Sciatic nerve (tissue), 2 donors: ENCODE data around the gene BRD4. TPM values are rescaled to one million over a fixed set of nuclear protein-coding genes. Genes with fewer than 3 reads are reported as not detected.
A peak's percentile ranks its signal among the peaks of the same experiment; 100 is the strongest.

Source experiments
- ATAC-seq: fragments of 200-7000 bp; cut with Tn5 transposase; one replicate; pipeline ENCODE4 v1.9.1; 2020; ENCODE audit warnings: mild to moderate bottlenecking, moderate library complexity
- DNase-seq: peaks from one replicate; pipeline ENCODE4 v3.0.0-alpha.2; 2020; ENCODE audit warnings: low spot score
- intact Hi-C: fragments of 100-400 bp; cut with DNase I; formaldehyde crosslinking; loops from one replicate; pipeline ENCODE4 v1.14.2; 2022
- total RNA-seq: library from RNA; stranded (reverse); fragmentation: NEBNext Ultra II Directional; extraction: Animal tissue kit (Norgen Biotek cat#: 25700); gene quantifications from one replicate; pipeline ENCODE4 v1.2.1, GENCODE V29; 2021
- donor health status: DM: no; HTN: no; CAD: no.
- donor health status: DM: no; HTN: no; CAD: no.

Gene BRD4
- total RNA-seq, 1 donor from 2014 or later, result 110 TPM

DNA sequence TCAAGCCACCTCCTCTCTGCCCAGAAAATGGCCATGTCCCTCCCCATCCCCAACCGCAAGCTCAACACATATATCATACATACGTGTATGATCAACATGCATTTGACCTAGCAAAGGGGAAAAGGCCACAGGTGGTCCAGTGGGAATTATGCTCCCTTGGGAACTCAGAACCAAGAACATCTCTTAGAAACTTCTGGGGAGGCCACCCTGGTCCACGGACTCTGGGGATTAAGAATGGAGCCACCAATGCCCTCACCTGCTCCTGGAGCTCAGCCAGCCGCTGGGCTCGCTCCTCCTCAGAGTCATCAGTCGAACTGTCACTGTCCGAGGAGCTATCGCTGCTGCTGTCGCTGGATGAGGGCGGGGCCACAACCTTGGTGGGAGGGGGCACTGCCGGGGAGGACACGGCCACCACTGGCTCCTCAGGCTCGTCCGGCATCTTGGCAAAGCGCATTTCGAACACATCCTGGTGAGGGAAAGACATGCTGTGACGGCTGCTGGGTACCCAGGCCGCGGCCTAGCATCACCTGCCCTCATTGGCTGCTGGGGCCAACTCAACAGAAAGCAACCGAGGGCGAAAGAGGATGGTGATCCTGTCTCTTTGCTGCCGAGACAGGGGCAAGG is 75.5 kb downstream of the BRD4 start:
- no peak for ATAC-seq
- intact Hi-C loops, result no loop called here
- no peak for DNase-seq

GRCh38 chr19:15255359-15255990 is 76.9 kb downstream of the BRD4 start:
- intact Hi-C loops, result no loop called here
- peak; percentile 50 for DNase-seq
- ATAC-seq, result no peak

DNA sequence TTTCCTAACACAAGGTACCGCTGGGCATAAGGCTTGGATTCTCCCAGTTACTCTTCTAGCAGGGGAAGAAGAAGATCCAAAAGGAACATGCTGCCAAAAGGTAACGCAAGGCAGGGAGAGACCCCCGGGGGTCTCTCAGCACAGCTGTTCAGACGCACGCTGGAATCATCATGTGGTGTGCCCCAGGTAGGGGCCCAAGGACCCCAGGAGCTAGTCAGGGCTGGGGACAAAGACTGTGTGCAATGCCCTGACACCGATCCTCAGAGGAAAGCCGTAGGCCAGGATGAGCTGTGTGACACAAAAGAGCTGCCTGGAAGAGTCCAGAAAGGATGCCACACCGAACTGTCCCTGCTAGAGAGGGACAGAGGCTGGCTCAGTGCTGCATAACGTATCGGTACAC is 77.8 kb downstream of the BRD4 start:
- intact Hi-C loops, result loop anchor here (5.0 kb wide), 1 partner anchor 77 kb away; no protein-coding TSS in a partner anchor
- DNase-seq, result no peak
- ATAC-seq, result no peak

DNA sequence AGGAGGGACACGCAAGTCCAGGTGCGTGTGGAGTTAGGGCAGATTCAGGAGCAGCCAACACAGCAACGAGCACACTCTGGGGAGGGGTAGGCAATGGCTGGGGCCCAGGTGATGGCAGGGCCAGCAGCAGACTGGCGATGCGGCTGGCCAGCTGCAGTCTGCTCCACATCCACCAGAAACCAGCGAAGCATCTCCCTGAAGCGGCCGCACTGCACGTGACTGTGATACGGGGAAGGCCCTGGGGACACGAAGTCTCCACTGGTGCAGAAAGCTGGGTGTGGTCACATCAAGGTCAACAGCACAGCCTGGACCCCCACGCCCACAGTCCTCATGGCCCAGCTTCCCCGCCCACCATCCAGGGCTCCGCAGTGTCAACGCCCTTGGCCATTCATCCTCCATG is 78.8 kb downstream of the BRD4 start:
- ATAC-seq, result no peak
- peak; percentile 63 for DNase-seq
- intact Hi-C loops, result loop anchor here (5.0 kb wide), 1 partner anchor 76 kb away; no protein-coding TSS in a partner anchor

DNA sequence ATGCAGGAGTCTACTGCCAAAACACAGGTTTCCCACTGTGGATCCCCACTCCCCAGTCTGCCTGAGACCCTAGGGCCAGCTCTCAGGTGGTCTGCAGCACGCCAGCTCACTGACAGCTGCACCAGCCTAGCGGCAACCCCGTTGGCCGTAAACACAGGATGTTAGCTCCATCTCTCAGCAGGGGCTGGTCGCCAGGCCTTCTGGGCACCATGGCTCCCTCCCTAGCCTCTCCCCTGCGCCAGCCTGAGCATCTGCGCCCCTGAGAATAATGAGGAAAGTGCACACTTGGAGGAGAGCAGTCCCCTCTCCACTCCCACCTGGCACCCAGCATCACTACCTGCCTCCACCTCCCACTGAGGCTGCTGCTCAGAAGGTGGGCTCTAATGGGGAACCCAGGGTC is 79.3 kb downstream of the BRD4 start:
- intact Hi-C loops, result loop anchor here (5.0 kb wide), 1 partner anchor 76 kb away; no protein-coding TSS in a partner anchor

DNA sequence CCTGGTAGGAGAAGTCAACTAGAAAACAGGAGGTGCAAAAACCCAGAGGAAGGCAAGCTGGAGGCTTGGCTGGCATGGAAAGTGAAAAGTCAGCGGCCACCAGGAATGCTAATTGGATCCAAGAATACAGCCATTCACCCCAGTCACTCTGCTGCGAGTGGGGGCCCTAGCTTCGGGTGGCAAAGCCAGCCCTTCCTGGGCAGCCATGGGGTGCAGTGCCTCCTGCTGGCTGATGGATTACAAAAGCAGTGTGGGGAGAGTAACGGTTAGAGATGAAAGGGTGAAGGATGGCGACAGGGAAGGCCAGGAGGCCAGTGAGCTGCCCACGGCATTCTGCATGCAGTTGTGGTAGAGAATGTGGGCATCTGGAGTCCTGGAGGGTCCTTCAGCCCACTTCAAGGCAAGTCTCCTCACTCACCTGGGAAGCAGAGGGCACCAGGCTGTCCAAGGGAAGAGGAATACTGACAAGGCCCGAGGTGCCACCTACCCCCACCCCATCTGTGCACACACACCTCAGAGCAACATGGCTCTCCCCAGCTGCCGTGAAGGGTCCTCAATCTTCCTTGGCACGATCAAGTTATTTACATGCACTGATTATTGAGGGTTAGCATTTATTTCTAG is 79.8 kb downstream of the BRD4 start:
- DNase-seq, result peak; percentile 71
- intact Hi-C loops, result loop anchor here (5.0 kb wide), 1 partner anchor 75 kb away; no protein-coding TSS in a partner anchor

More for the DNA sequence above, 79.3 kb downstream of the BRD4 start:
- DNase-seq, result peak; percentile 55
- no peak for ATAC-seq

DNA sequence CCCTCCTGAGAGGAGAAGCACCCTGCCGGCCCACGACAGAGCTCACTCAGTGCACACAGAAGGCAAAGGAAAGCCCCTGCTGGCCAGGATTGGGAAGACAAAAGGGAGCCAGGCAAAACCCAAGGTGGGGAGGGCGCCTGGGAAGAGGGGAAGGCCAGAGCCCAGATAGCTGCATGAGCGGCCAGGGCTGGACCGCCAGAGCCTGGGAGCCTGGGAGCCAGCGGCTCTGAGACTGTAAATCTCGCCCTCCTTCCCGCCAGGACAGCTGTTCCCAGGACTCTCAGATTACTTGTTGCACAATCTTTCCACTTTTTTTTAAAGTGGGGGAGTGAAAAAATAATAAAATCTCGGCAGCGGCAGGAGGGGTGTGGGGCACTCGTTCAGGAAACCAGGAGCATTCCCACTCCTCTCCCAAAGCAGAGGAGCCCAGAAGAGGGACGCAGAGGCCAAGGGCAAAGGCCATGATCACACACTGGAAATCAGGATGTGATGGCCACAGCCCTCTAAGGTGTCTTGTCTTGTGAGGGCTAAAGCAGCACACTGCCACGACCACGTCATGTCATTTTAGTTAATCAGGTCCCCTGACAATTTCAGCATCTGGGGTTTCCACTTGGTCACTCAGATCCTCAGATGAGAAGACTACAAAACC is 80.5 kb downstream of the BRD4 start:
- ATAC-seq (peak; percentile 87), DNase-seq (peak; percentile 87)

More for the DNA sequence above, 79.8 kb downstream of the BRD4 start:
- ATAC-seq, result no peak

GRCh38 chr19:15251010-15251748 is 81.2 kb downstream of the BRD4 start:
- intact Hi-C loops, result loop anchor here (5.0 kb wide), 1 partner anchor 74 kb away; no protein-coding TSS in a partner anchor
- no peak for DNase-seq
- ATAC-seq, result peak; percentile 2

More for the DNA sequence above, 80.5 kb downstream of the BRD4 start:
- intact Hi-C loops, result loop anchor here (5.0 kb wide), 1 partner anchor 75 kb away; no protein-coding TSS in a partner anchor

DNA sequence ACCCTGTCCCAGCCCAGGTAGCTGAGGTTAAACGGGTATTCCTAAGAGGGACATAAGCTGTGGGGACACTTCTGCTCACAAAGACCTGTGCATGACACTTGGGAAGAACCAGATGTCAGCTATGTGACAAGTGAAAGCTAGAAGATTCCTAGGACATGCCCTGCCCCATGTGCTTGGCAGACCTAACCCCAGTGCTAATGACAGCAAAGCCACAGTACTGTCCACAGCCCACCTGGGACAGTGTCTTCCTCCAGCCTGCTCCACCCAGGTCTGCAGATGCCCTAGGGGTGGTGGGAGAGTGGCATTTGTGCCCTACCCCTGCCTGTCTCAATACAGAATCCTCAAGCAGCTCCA is 81.7 kb downstream of the BRD4 start:
- ATAC-seq (no peak), DNase-seq (peak; percentile 42)
- intact Hi-C loops, result loop anchor here (5.0 kb wide), 1 partner anchor 73 kb away; no protein-coding TSS in a partner anchor

DNA sequence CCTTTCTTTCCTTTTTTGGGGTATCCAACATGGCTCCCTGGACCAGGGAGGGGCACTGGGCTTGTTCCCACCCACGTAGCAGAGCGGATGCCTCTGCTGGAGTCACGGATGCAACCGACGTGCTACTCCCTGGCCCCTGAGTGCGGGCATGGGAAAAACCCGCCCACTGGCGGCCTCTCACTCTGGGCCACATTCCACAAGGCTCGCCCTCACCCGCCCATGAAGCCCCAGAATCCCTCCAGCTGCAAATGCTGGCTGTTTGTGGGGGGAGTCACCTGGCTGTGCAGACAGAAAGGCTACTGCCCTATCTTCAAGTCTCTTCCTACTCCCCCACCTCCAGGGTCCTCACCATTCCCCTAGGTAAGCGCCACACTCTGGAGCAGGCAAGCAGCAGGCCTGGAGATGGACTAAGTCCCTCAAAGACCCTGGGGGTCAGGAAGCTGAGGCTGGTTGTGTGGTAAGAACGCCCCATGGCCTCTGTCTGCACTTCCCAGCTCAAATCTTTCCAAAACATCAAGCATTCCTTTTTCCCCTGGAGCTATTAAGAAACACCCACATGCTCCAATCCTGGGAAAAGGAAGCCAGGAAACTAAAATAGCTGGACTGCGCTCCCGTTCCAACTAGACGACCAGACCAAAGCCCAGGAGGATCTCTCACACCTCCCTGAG is 82.2 kb downstream of the BRD4 start:
- intact Hi-C loops, result loop anchor here (5.0 kb wide), 1 partner anchor 73 kb away; no protein-coding TSS in a partner anchor
- peak; percentile 86 for DNase-seq
- ATAC-seq, result peak; percentile 69

DNA sequence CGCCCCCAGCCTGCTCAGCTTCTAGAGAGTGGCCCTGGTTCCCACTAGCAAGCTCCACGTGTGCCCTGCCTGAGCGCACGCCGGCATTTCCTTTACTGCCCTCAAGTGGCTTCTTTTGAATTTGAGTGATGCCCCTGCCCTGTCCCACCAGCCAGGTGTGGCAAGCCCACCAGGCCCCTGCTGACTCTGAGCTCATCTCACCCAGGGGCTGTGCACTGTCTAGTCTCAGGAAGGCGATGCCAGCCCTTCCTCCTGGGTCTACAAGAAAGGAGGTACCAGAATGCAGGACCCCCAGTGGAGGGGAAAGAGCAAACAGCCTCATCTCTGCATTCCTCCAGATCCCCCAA is 82.8 kb downstream of the BRD4 start:
- ATAC-seq (no peak), DNase-seq (no peak)
- intact Hi-C loops, result no loop called here

DNA sequence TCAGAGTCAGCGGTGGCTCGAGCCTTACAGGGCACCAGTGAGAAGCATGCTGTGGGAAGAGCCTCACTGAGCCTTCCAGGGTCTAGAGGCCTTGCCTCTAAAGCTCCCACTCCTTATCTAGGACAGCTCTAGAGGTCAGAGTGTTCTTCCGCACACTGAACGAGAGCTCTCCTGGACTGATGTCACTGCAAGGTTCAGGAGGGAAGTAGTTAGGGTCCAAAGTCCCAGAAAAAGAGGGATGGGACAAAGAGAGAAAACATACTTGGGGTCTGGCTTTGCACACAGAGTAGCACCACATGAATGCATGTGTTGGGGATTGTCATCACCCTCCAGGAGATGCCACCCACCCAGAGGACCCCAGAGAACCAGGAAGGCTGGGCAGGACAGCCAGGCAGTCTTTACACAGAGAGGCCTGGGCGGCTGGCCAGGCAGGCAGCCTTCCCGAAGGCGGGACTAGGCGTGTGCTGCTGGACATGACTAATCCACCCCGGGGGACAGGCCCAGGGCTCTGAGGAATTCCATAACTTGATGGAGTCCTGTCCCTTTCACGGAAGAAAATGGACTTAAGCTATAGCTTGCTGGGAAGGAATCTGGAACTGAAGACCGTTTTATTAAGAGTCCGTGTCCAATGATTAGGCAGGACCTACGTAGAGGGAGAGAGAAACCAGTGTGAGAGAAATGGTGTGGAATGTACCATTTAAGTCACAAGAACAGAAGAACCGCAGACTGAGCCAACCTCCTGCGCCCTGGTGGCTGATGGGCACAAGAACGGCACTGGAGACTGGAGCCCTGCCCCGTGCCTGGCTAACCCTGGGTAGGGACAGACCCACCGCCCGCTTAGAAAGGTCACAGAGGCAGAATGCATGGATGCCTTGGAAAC is 83.5 kb downstream of the BRD4 start:
- ATAC-seq, result peak; percentile 63
- intact Hi-C loops, result no loop called here

DNA sequence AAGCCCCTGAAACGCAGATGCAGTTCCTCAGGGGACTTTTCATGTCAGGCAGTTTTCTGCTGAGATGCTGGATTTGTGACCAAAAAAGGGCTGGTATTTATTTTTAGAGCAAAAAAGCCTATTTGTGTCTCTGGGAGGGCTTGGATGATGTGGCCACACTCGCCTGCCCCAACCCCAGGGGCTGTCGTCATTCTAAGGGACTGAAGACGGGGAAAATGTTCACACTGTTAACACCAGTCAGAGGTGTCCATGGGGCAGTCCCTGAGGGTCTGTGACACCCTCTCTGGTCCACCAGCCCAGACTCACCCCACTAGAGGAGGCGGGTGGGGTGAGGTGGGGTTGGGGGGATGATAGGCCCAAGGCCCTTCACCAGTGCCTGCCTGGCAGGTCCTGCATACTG is 84.2 kb downstream of the BRD4 start:
- DNase-seq (peak; percentile 55), ATAC-seq (no peak)
- intact Hi-C loops, result no loop called here

More for the DNA sequence above, 83.5 kb downstream of the BRD4 start:
- DNase-seq, result peak; percentile 88

DNA sequence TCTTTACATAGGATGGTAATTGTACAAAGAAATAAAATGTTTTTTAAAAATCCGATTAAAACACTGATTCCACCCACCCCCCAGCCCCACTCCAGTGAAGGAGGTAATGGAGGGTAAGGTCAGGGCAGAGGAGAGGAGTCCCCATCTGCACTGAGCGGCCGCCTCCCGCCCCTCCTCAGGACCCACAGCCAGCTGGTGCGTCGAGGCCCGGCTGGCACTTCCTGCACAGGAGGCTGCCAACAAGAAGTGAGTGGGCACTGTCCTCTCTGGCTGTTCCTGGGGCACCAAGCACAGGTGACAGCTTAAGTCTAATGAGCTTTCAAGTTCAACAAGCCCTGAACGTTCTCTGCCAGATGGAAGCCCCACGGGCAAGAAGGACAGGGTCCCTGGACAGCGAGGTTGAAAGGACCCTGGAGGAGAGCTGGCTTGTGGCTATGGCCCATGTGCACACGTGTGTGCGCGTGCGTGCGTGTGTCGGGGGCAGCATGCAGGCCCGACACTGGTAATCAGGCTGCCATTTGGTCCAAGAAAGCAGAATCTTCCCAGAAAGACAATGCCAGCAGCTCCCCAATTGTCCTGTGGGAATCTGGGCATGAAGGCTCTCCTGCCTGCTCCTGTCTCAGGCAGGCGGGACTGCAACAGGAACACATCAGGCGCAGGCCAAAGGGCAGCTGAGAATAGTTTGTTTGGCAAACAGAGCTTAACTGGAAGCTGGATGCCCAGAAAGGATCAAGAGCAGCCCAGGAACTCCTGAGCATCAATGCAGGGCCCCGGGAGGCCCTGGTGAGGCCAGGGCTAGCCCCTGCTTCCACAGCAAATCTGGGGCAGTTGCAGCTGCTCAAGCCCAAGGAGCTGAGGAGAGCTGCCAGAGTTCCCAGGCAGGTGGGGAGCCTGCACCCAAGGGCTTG is 85.0 kb downstream of the BRD4 start:
- intact Hi-C loops, result no loop called here
- DNase-seq, result peak; percentile 55
- no peak for ATAC-seq

DNA sequence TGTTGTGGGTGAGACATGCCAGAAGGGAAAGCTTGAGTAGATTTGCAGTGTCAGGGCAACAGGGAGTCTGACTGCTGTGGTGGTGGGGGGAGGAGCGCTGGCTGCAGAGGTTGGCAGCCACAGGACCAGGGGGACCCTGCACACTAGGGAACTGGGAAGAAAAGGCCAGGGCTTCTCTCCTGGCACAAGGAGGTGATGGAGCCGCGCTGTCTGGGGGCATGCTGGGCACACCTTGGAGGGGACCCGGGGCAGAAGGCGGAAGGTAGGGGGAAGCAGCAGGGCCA is 86.2 kb downstream of the BRD4 start:
- DNase-seq (peak; percentile 53), ATAC-seq (no peak)
- intact Hi-C loops, result no loop called here

DNA sequence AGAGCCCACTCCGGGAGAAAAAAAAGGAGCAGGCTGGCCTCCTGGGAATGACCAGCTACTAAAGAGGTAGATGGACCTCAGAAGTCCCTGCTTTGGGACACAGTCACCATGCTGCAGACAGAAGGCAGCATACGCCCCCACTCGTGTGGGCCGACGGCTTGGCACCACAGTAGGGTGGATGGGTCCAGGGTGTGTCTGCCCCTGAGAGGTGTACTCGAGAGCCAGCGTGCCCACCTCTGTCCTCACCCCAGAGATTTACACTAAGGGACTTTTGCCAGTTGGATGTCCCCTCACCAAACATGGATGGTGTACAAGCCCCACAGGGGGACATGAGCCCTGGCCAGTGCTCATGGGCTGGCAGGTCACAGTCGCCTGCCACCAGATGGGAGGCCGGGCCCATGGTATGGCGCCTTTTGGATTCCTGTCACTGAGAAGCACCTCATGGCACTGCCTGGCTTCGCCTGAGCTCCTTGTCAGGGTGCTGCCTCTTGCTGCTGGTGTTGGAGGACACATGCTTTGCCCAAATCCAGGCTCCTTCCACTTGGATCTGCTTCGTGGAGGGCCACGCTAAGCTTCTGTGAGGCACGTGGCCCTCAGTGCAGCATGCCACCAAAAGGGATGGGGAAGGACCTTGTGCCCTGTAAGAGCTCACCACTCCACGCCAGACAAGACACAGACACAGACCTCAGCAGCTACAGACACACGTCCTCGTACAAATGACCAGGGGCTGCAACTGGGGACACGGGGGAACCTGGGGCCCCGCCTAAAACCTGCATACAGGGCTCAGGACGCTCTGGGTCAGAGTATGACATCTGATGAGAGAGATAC is 86.8 kb downstream of the BRD4 start:
- no peak for ATAC-seq
- DNase-seq, result peak; percentile 54
- intact Hi-C loops, result no loop called here
